GM12865 (cell line): ENCODE measurements around the gene LYZL1.
"Not testable (repeated sequence)": the region's sequence is repeated elsewhere in the genome, so short reads cannot be mapped to it uniquely, and the experiment has no call there.

ENCODE experiments used
- DNase-seq: peaks from one replicate; pipeline ENCODE4 v3.0.0; 2010; ENCODE audit warnings: low read depth
- H3K4me3 ChIP-seq: 2 replicates; pipeline ENCODE4 v1.5.1; 2011; ENCODE audit warnings: mild to moderate bottlenecking, low read depth, low read length, control low read depth
- TF ChIP-seq, protein P1 (sequence below): IDR thresholded peaks from 2 replicates; pipeline ENCODE4 v1.5.1; 2011; ENCODE audit warnings: low read length, control low read depth, low read depth, inconsistent platforms; ENCODE audit not compliant: insufficient read depth; ENCODE audit errors: missing control alignments

The LYZL1 gene

DNA sequence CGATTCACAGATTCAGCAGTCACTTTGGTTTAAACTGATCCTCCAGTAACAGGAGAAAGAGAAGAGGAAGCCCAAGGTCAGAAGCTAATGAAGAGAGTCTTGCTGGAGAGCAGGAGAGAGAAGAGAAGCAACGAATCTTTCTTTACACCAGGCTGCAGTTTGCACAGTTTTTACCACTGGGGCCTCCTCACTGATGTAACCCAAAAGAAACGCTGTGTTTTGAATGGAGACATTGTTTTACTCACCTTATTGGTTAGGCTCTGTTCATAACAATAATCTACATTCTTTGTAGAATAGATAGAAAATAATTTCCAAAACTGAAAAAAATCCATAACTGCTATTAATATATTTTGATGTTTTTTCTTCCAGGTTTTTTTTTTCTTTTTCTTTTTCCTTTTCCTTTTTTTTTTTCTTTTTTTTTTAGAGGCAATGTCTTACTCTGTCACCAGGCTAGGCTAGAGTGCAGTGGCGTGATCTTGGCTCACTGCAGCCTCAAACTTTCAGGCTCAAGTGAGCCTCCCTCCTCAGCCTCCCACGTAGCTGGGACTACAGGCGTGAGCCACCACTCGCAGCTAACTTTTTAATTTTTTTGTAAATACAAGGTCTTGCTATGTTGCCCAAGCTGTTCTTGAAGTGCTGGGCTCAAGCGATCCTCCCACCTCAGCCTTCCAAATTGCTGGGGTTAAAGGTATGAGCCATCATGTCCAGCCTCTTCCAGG lies 27.6 kb downstream of the LYZL1 start:
- no peak overlapping the region for H3K4me3 ChIP-seq
- TF ChIP-seq, protein P1, sequence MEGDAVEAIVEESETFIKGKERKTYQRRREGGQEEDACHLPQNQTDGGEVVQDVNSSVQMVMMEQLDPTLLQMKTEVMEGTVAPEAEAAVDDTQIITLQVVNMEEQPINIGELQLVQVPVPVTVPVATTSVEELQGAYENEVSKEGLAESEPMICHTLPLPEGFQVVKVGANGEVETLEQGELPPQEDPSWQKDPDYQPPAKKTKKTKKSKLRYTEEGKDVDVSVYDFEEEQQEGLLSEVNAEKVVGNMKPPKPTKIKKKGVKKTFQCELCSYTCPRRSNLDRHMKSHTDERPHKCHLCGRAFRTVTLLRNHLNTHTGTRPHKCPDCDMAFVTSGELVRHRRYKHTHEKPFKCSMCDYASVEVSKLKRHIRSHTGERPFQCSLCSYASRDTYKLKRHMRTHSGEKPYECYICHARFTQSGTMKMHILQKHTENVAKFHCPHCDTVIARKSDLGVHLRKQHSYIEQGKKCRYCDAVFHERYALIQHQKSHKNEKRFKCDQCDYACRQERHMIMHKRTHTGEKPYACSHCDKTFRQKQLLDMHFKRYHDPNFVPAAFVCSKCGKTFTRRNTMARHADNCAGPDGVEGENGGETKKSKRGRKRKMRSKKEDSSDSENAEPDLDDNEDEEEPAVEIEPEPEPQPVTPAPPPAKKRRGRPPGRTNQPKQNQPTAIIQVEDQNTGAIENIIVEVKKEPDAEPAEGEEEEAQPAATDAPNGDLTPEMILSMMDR: no peak
- no peak for DNase-seq

DNA sequence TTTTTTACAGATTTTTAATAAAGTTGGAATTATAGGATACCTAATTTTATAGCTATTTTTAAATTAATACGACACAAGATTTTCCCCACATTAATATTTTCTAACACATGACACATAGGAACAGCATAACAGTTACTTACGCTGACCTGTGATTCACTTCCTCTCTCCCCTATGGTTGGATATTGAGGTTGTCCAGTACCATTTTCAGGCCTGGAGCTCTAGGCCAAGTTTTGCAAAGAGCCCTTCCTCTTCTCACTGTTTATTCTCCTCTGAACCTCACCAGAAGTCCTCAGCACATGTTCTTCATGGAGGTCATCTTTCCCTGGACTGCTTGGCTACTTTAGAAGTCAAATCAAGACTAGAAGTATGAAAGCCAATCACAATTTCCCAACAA lies 28.2 kb downstream of the LYZL1 start:
- DNase-seq: no peak
- TF ChIP-seq, protein P1: no peak

DNA sequence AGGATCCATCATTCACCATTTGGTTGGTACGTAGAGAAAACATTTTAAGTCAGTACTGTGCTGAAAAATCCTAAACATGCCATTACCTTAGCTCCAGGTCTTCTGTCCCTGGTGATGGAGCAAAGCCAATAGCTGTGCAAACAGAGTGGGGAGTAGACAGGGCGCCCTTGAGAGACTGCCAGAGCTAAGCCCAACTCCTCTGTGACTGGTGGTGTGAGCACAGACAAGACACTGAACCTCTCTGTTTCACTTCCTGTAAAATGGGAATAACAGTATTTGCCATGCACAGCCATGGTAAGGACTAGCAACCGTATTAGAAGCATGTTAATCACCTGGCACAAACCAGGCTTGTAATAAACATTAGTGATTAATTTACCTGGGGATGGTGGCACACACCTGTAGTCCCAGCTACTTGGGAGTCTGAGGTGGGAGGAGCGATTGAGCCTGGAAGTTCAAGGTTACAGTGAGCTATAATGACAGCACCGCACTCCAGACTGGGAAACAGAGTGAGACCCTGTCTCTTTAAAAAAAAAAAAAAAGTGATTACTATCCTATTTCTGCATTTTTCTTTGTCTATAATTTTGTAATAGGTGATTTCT lies 28.7 kb downstream of the LYZL1 start:
- TF ChIP-seq, protein P1: no peak
- H3K4me3 ChIP-seq: no peak overlapping the region
- DNase-seq: no peak

More for the DNA sequence above, 28.2 kb downstream of the LYZL1 start:
- no peak overlapping the region for H3K4me3 ChIP-seq

- not testable (repeated sequence) for DNase-seq, H3K4me3 ChIP-seq
Measured at GRCh38 chr10:29318141-29319071, 29.5 kb downstream of the LYZL1 start.

DNA sequence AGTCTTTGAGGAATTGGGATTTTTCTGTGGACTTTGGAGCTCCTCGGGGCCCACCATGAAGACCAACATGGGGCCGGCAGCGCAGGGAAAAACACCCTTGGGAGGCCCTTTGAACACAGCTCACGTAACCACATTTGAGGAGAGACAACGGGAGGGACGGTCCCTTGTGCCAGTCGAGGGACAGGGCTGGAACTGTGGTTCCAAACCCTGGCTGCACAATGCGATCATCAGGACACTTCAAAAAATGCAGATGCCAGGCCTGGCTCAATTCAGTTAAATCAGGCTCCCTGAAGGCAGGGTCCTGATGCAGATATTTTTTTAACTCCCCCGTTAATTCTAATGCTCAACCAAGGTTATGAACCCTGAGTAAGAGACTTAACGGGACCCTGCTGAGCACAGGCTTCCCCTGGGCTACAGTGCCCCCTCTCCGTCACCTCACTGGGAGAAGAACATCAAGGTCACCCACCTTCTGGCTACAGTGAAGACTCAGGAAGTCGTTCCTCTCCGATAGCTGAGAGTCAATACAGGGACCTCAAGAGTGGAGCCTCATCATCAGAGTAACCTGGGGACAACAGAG lies 30.4 kb downstream of the LYZL1 start:
- TF ChIP-seq, protein P1: no peak
- no peak for DNase-seq
- no peak overlapping the region for H3K4me3 ChIP-seq

DNA sequence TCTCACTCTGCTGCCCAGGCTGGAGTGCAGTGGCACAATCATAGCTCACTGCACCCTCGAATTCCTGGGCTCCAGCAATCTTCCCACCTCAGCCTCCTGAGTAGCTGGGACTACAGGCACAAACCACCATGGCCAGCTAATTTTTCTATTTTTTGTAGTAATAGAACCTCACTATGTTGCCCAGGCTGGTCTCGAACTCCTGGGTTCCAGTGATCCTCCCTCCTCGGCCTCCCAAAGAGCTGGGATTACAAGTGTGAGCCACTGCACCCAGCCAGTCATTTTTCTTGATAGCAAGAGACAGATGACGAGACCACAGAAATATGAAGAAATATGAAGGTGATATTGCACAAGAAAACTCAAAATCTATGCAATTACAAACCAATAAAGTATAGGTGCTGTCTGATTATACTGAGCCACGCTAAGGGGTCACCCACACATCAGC lies 31.8 kb downstream of the LYZL1 start:
- not testable (repeated sequence) for H3K4me3 ChIP-seq, DNase-seq

DNA sequence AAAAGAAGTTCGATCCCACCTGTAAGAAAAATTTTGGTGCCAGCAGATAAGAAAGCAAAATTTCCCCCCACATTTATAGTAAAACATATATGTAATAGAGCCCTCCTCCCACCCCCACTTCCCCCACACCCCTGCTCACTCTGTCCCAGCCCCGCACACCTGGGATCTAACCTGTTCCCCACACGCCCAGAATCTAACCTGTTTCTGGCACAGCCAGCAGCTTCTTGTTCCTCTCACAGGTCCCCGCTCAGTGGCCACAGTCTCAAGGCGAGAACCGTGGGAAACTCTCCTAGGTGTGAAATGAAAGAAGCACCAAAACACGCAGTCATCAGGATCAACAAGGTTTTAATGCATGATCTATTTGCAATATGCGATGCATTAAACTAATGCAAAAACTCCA lies 32.8 kb downstream of the LYZL1 start:
- no peak overlapping the region for H3K4me3 ChIP-seq
- TF ChIP-seq, protein P1: no peak
- DNase-seq: no peak
